Fibroblast of lung (primary cell): Measurements from ENCODE around the gene ARMH3.

Source experiments
- CTCF ChIP-seq, 2 donors: IDR thresholded peaks in 1 of 2; conservative IDR thresholded peaks in 1 of 2; 1 replicate in 1 of 2; 2 replicates in 1 of 2; pipeline ENCODE4 v1.5.1; 2011 to 2012; ENCODE audit warnings: low read length in 2 of 2, control low read depth in 1 of 2, inconsistent platforms in 1 of 2, low read depth in 1 of 2, mild to moderate bottlenecking in 1 of 2
- EZH2 ChIP-seq: IDR thresholded peaks from 2 replicates; pipeline ENCODE4 v1.5.1; 2012; ENCODE audit warnings: low read length, control low read depth, mild to moderate bottlenecking; ENCODE audit errors: missing control alignments

GRCh38 chr10:101833466-101833865 lies 222.5 kb downstream of the ARMH3 start:
- TF ChIP-seq EZH2 (no peak), CTCF (conservative IDR thresholded peaks at IDR 0.05 in 1 of 2, IDR thresholded peaks at IDR 0.05 in 1 of 2; ENCODE audit: low read depth in 1 of 2, low read length in 2 of 2) (no peak)
